ENCODE results near the gene KCNK7. TPM values are rescaled to one million over a fixed set of nuclear protein-coding genes. Genes with fewer than 3 reads are reported as not detected.

The KCNK7 gene
- total RNA-seq, 3 donors from 2014 or later (not counting 1 experiment from before 2014, with no cell fraction given), result 6.3 to 11.2 (median 7.1) TPM

DNA sequence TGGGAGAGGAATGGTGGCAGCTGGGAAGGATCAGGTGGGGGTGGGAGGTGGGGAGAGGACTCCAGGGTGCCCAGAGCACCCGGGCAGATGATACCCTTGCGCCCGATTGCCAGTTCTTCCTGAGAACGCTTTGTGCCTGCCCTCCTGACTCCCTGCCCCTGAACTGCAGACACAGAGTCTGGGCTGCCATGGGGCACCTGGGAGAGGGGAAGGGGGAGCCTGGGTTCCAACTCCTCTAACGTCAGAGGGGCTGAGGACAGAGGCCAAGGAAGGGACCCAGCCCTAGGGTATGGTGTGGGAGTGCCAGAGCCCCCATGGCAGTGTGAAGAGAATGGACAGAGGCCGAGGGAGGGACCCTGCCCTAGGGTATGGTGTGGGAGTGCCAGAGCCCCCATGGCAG lies 920 bp upstream of the KCNK7 start:
- Mint-ChIP-seq H3K9me3 (no peaks in the 10 kb centered on the region), H3K27ac (peak overlapping the region in 1 of 2 donors; percentile 24), H3K27me3 (ENCODE audit: low read depth in 2 of 2) (no peaks in the 10 kb centered on the region), H3K4me3 (no peak overlapping the region), H3K4me1 (peaks cover 0 to 10% of the 10 kb centered on the region in 2 donors), H3K36me3 (no peaks in the 10 kb centered on the region)
- WGBS (ENCODE audit: insufficient coverage), result 89% methylated on average over 6 of the region's 6 CpGs
- H3K9me3 ChIP-seq (ENCODE audit: control insufficient read depth, insufficient read depth, low read length), result no peaks in the 10 kb centered on the region
- H3K4me3 ChIP-seq (ENCODE audit: low read length), result no peak overlapping the region
- intact Hi-C loops (cut with micrococcal nuclease), result no loop called here
- TF ChIP-seq, protein P1, sequence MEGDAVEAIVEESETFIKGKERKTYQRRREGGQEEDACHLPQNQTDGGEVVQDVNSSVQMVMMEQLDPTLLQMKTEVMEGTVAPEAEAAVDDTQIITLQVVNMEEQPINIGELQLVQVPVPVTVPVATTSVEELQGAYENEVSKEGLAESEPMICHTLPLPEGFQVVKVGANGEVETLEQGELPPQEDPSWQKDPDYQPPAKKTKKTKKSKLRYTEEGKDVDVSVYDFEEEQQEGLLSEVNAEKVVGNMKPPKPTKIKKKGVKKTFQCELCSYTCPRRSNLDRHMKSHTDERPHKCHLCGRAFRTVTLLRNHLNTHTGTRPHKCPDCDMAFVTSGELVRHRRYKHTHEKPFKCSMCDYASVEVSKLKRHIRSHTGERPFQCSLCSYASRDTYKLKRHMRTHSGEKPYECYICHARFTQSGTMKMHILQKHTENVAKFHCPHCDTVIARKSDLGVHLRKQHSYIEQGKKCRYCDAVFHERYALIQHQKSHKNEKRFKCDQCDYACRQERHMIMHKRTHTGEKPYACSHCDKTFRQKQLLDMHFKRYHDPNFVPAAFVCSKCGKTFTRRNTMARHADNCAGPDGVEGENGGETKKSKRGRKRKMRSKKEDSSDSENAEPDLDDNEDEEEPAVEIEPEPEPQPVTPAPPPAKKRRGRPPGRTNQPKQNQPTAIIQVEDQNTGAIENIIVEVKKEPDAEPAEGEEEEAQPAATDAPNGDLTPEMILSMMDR (IDR thresholded peaks at IDR 0.05), result no peak
- no peaks in the 10 kb centered on the region for H3K27me3 ChIP-seq (ENCODE audit: control insufficient read depth, insufficient read depth, low read length)
- no peak for DNase-seq
- H3K27ac ChIP-seq (ENCODE audit: low read length), result no peak overlapping the region
- peaks cover 32% of the 10 kb centered on the region for H3K36me3 ChIP-seq (ENCODE audit: control insufficient read depth, insufficient read depth, low read length)
- no peak for ATAC-seq
- peaks cover 9% of the 10 kb centered on the region for H3K4me1 ChIP-seq (ENCODE audit: control insufficient read depth, insufficient read depth, low read length)

DNA sequence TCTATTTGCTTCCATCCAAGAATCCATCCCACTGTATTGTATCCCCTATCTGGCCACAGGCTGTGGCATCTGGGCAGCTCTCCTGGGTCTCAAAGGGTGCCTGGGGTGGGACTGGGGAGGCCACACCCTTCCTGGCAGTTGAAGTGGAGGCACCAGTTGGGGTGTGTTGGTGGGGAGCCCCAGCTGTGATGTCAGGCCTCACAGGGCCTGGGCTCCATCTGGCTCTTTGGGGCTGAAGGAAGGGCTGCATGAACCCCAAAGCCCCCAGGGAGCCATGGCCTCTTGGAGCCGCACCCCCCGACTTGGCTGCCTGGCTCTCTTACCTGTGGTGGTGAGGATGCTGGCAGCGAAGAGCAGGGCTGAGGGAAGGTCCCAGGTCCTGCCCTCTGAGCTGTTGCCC lies 469 bp downstream of the KCNK7 start:
- Mint-ChIP-seq H3K36me3 (no peaks in the 10 kb centered on the region), H3K9me3 (no peaks in the 10 kb centered on the region), H3K4me1 (peaks cover 0 to 10% of the 10 kb centered on the region in 2 donors), H3K4me3 (no peak overlapping the region), H3K27me3 (ENCODE audit: low read depth in 2 of 2) (no peaks in the 10 kb centered on the region), H3K27ac (no peak overlapping the region)
- H3K27ac ChIP-seq (ENCODE audit: low read length), result no peak overlapping the region
- intact Hi-C loops (cut with micrococcal nuclease), result no loop called here
- DNase-seq (no peak), ATAC-seq (peak in 1 of 3 donors; percentile 5)
- no peak overlapping the region for H3K4me3 ChIP-seq (ENCODE audit: low read length)
- H3K9me3 ChIP-seq (ENCODE audit: control insufficient read depth, insufficient read depth, low read length), result no peaks in the 10 kb centered on the region
- peaks cover 41% of the 10 kb centered on the region for H3K36me3 ChIP-seq (ENCODE audit: control insufficient read depth, insufficient read depth, low read length)
- WGBS (ENCODE audit: insufficient coverage), result 90% methylated on average over 3 of the region's 3 CpGs
- H3K4me1 ChIP-seq (ENCODE audit: control insufficient read depth, insufficient read depth, low read length), result peaks cover 9% of the 10 kb centered on the region
- no peaks in the 10 kb centered on the region for H3K27me3 ChIP-seq (ENCODE audit: control insufficient read depth, insufficient read depth, low read length)
- TF ChIP-seq, protein P1 (IDR thresholded peaks at IDR 0.05), result no peak

DNA sequence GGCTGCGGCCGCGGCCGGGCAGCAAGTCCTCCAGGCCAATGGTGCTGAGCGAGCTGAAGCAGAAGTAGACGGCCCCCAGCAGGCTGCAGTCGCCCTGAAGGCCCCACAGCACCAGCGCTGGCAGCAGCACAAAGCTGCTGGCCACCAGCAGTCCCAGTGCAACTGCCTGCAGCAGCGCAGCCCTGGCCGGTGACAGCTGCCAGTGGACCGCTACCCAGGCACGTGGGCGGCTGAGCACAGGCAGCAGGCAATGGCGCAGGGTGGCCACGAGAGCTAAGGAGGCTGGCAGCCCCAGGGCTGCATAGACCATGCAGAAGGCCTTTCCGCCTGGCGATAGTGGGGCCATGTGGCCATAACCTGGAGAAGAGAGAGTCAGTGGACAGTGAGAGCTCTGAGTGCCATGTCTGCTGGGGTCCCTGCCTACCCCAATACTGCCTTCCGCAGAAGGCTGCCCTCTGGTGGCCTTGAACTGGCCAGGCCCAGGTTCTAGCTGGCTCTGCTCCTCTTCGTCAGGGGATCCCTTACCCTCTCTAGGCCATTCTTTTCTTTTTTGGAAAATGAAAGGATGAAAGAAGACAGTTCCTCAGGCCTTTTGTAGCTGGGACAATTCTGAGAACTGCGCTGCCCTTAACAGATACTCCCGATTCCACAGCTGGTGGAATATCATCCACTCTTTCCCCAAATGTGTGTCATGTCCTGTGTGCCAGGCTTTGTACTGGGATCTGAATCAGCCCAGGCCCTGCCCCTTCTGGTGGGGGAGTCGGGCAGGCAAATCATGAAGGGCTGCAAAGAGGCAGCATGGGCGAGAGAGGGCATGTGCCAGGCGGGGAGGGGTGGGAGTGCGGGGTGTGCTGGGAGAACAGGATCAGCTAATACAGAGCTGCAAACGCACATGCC lies 1.8 kb downstream of the KCNK7 start:
- TF ChIP-seq, protein P1 (IDR thresholded peaks at IDR 0.05), result peak; percentile 55
- Histone ChIP-seq H3K36me3 (ENCODE audit: control insufficient read depth, insufficient read depth, low read length) (peaks cover 41% of the 10 kb centered on the region), H3K9me3 (ENCODE audit: control insufficient read depth, insufficient read depth, low read length) (no peaks in the 10 kb centered on the region), H3K27me3 (ENCODE audit: control insufficient read depth, insufficient read depth, low read length) (no peaks in the 10 kb centered on the region), H3K4me3 (ENCODE audit: low read length) (no peak overlapping the region), H3K27ac (ENCODE audit: low read length) (no peak overlapping the region), H3K4me1 (ENCODE audit: control insufficient read depth, insufficient read depth, low read length) (peaks cover 21% of the 10 kb centered on the region)
- DNase-seq, result peak; percentile 30 to 70
- H3K36me3 Mint-ChIP-seq, result no peaks in the 10 kb centered on the region
- 91% methylated on average over 26 of the region's 26 CpGs for WGBS (ENCODE audit: insufficient coverage)
- peaks cover 2 to 16% of the 10 kb centered on the region in 2 donors for H3K4me1 Mint-ChIP-seq
- no peaks in the 10 kb centered on the region for H3K27me3 Mint-ChIP-seq (ENCODE audit: low read depth in 2 of 2)
- no peak overlapping the region for H3K4me3 Mint-ChIP-seq
- peak; percentile 43 to 50 (median 48) for ATAC-seq
- H3K27ac Mint-ChIP-seq, result no peak overlapping the region
- no peaks in the 10 kb centered on the region for H3K9me3 Mint-ChIP-seq
- intact Hi-C loops (cut with micrococcal nuclease), result loop anchor here (1.0 kb wide), 1 partner anchor 53 kb away; no protein-coding TSS in a partner anchor
